ENCODE data around the gene WWOX. TPM values are rescaled to one million over a fixed set of nuclear protein-coding genes. Genes with fewer than 3 reads are reported as not detected.

The WWOX gene
- total and polyA plus RNA-seq, 2 experiments from 2014 or later, result 17.0 to 39.8 TPM

DNA sequence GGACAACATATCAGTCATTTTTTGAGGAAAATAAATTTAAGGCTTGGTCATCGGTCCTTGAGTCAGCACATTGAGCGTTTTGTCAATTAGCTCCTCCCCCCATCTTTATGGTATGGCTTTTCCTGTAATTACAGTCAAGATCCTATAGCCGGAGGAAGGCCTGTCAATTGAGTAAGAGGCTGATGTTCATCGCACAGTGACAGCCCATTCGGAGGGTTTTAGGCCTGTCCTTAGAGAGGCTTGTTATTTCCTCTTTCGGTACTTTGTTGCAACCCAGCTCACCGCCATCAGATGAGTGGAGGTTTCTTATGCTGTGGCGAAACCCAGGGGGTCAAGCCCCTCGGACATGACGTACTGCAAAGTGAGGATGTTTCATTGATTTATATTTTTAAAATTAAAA lies 395.2 kb downstream of the WWOX start:
- H3K4me2 ChIP-seq, result no peak overlapping the region
- no peaks in the 10 kb centered on the region for H3K79me2 ChIP-seq
- H2AFZ ChIP-seq, result no peak overlapping the region
- no peaks in the 10 kb centered on the region for H3K9me2 ChIP-seq (replicated peaks; ENCODE audit: insufficient read depth)
- H3K27me3 ChIP-seq, result no peaks in the 10 kb centered on the region
- no peak for TF ChIP-seq EZH2phosphoT487 (IDR thresholded peaks at IDR 0.05; ENCODE audit: low read depth, severe bottlenecking, unreplicated experiment)
- TF ChIP-seq, protein P1, sequence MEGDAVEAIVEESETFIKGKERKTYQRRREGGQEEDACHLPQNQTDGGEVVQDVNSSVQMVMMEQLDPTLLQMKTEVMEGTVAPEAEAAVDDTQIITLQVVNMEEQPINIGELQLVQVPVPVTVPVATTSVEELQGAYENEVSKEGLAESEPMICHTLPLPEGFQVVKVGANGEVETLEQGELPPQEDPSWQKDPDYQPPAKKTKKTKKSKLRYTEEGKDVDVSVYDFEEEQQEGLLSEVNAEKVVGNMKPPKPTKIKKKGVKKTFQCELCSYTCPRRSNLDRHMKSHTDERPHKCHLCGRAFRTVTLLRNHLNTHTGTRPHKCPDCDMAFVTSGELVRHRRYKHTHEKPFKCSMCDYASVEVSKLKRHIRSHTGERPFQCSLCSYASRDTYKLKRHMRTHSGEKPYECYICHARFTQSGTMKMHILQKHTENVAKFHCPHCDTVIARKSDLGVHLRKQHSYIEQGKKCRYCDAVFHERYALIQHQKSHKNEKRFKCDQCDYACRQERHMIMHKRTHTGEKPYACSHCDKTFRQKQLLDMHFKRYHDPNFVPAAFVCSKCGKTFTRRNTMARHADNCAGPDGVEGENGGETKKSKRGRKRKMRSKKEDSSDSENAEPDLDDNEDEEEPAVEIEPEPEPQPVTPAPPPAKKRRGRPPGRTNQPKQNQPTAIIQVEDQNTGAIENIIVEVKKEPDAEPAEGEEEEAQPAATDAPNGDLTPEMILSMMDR (IDR thresholded peaks at IDR 0.05; ENCODE audit: poor library complexity), result no peak
- no peak for TF ChIP-seq EZH2 (IDR thresholded peaks at IDR 0.05; ENCODE audit: borderline replicate concordance)
- no peaks in the 10 kb centered on the region for H3K36me3 ChIP-seq (replicated peaks; ENCODE audit: insufficient read depth, low read depth)
- H3K27ac ChIP-seq, result no peak overlapping the region
- 87% methylated on average over 10 of the region's 10 CpGs for WGBS (ENCODE audit: low lambda C conversion rate, missing lambda C conversion rate)
- no peaks in the 10 kb centered on the region for H3K4me1 ChIP-seq (ENCODE audit: insufficient read depth)
- H3K4me3 ChIP-seq, result no peak overlapping the region
- no peak for DNase-seq (ENCODE audit: low spot score)
- H3K9me3 ChIP-seq (ENCODE audit: low read depth), result no peaks in the 10 kb centered on the region
- H4K20me1 ChIP-seq (ENCODE audit: insufficient read depth, poor library complexity, severe bottlenecking), result no peaks in the 10 kb centered on the region

DNA sequence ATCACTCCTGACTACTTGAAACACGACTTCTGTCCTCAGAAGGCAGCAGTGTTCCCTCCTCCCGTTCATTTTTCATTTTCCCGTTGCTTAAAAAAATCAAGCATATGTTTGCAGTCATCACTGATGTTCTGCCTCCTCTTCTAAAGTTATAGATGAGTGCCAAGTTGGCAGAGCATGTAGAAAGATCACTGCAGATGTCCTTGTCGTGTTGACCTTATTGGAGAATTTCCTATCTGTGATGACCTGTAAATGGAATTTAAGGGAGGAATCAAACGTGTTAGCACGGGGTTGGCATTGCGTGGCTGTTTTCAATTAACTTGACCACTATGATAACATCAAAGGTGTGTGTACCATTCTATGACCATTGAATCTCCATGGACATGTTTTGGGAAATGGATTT lies 396.7 kb downstream of the WWOX start:
- Histone ChIP-seq H3K27me3 (no peaks in the 10 kb centered on the region), H3K4me3 (no peak overlapping the region), H3K9me2 (replicated peaks; ENCODE audit: insufficient read depth) (no peaks in the 10 kb centered on the region), H3K27ac (no peak overlapping the region), H3K4me2 (no peak overlapping the region), H3K36me3 (replicated peaks; ENCODE audit: insufficient read depth, low read depth) (no peaks in the 10 kb centered on the region), H3K4me1 (ENCODE audit: insufficient read depth) (no peaks in the 10 kb centered on the region), H4K20me1 (ENCODE audit: insufficient read depth, poor library complexity, severe bottlenecking) (no peaks in the 10 kb centered on the region), H3K9me3 (ENCODE audit: low read depth) (no peaks in the 10 kb centered on the region), H3K79me2 (no peaks in the 10 kb centered on the region), H2AFZ (no peak overlapping the region)
- DNase-seq (ENCODE audit: low spot score), result no peak
- 96% methylated on average over 7 of the region's 7 CpGs for WGBS (ENCODE audit: low lambda C conversion rate, missing lambda C conversion rate)
- TF ChIP-seq EZH2phosphoT487 (IDR thresholded peaks at IDR 0.05; ENCODE audit: low read depth, severe bottlenecking, unreplicated experiment) (no peak), EZH2 (IDR thresholded peaks at IDR 0.05; ENCODE audit: borderline replicate concordance) (no peak)
- TF ChIP-seq, protein P1 (IDR thresholded peaks at IDR 0.05; ENCODE audit: poor library complexity), result no peak

DNA sequence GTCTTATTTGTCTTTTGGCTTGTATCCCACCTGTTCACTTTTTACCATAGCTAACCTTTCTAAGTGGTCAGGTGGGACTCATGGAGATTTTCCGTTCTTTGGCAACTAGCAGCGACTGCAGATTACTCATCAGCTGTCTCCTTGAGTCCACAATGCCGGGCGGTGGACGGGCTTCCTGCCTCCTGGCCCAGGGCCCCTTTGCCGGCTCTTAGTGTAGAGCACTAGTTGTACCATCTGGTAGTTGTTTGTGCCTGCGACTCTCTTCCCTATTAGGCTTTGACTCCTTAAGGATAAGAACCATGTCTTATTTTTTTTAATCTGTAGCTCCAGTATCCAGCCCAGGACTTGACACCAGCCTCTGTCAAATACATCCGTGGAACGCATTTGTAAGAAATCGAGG lies 399.9 kb downstream of the WWOX start:
- Histone ChIP-seq H3K27ac (no peak overlapping the region), H2AFZ (no peak overlapping the region), H3K9me2 (replicated peaks; ENCODE audit: insufficient read depth) (no peaks in the 10 kb centered on the region), H4K20me1 (ENCODE audit: insufficient read depth, poor library complexity, severe bottlenecking) (no peaks in the 10 kb centered on the region), H3K4me2 (no peak overlapping the region), H3K36me3 (replicated peaks; ENCODE audit: insufficient read depth, low read depth) (no peaks in the 10 kb centered on the region), H3K27me3 (no peaks in the 10 kb centered on the region), H3K4me1 (ENCODE audit: insufficient read depth) (no peaks in the 10 kb centered on the region), H3K9me3 (ENCODE audit: low read depth) (no peaks in the 10 kb centered on the region), H3K4me3 (no peak overlapping the region), H3K79me2 (no peaks in the 10 kb centered on the region)
- WGBS (ENCODE audit: low lambda C conversion rate, missing lambda C conversion rate), result 91% methylated on average over 10 of the region's 10 CpGs
- TF ChIP-seq, protein P1 (IDR thresholded peaks at IDR 0.05; ENCODE audit: poor library complexity), result no peak
- TF ChIP-seq EZH2phosphoT487 (IDR thresholded peaks at IDR 0.05; ENCODE audit: low read depth, severe bottlenecking, unreplicated experiment) (no peak), EZH2 (IDR thresholded peaks at IDR 0.05; ENCODE audit: borderline replicate concordance) (no peak)
- DNase-seq (ENCODE audit: low spot score), result no peak

All from hepatocyte (in vitro differentiated cells).